Measurements from ENCODE around the gene TRIM52. TPM values are rescaled to one million over a fixed set of nuclear protein-coding genes. Genes with fewer than 3 reads are reported as not detected.

Gene TRIM52
- total RNA-seq (2016; rRNA removed; fragmentation: Illumina TruSeq; extraction: Trizol) (5.7 and 7.2 TPM in 2 replicates), polyA plus RNA-seq (2011; rRNA removed) (11.6 and 11.7 TPM in 2 replicates), polyA minus RNA-seq (2011; rRNA and poly(A)+ RNA removed; ENCODE audit: low replicate concordance) (9.3 and 15.7 TPM in 2 replicates), Bru-seq, nascent RNA (percentile 83 among the genes with signal in this experiment), BruChase-seq, experiment 1, labeled RNA remaining after a 6-hour chase (percentile 83 among the genes with signal in this experiment), BruChase-seq, experiment 2, labeled RNA remaining after a 2-hour chase (percentile 90 among the genes with signal in this experiment)
- 0.20 and 0.44 TPM in 2 replicates for total RNA-seq (2016; cell fraction: cytosol; rRNA removed; fragmentation: Illumina TruSeq; extraction: Trizol; ENCODE audit: low read depth)
- 5.4 and 6.0 TPM in 2 replicates for total RNA-seq (2016; cell fraction: insoluble cytoplasmic fraction; rRNA removed; fragmentation: Illumina TruSeq; extraction: Trizol)
- total RNA-seq (2016; cell fraction: membrane; rRNA removed; fragmentation: Illumina TruSeq; extraction: Trizol): 2.1 and 2.2 TPM in 2 replicates
- 10.3 and 12.8 TPM in 2 replicates for total RNA-seq (2016; cell fraction: nucleus; rRNA removed; fragmentation: Illumina TruSeq; extraction: Trizol)
- 4.4 and 5.3 TPM in 2 replicates for polyA plus RNA-seq (2011; cell fraction: cytosol; rRNA removed)
- polyA plus RNA-seq (2011; cell fraction: nucleus; rRNA removed): 16.4 and 22.4 TPM in 2 replicates
- 9.0 and 15.2 TPM in 2 replicates for polyA plus RNA-seq (2012)
- 0.20 and 0.26 TPM in 2 replicates for polyA plus RNA-seq (2016; cell fraction: cytosol; fragmentation: Illumina TruSeq; extraction: Trizol; ENCODE audit: low read depth)
- 5.4 and 5.6 TPM in 2 replicates for polyA plus RNA-seq (2016; cell fraction: insoluble cytoplasmic fraction; fragmentation: Illumina TruSeq; extraction: Trizol; ENCODE audit: low read depth)
- polyA plus RNA-seq (2016; cell fraction: membrane; fragmentation: Illumina TruSeq; extraction: Trizol; ENCODE audit: low read depth): 0.95 and 1.1 TPM in 2 replicates
- 27.9 and 33.0 TPM in 2 replicates for polyA plus RNA-seq (2016; cell fraction: nucleus; fragmentation: Illumina TruSeq; extraction: Trizol; ENCODE audit: insufficient read depth, low read depth)
- polyA minus RNA-seq (2011; cell fraction: cytosol; rRNA and poly(A)+ RNA removed): 2.7 and 3.2 TPM in 2 replicates
- polyA minus RNA-seq (2011; cell fraction: nucleus; rRNA and poly(A)+ RNA removed): 22.7 and 24.9 TPM in 2 replicates
- long read RNA-seq, experiment 1, partial matches to known transcripts: 0 of 3 reads
- long read RNA-seq, experiment 1, other reads (novel, unspliced or antisense): 0 of 3 reads
- long read RNA-seq, experiment 2, full-length matches to known transcripts: 2 of 8 reads
- long read RNA-seq, experiment 2, partial matches to known transcripts: 0 of 8 reads
- long read RNA-seq, experiment 2, other reads (novel, unspliced or antisense): 6 of 8 reads

DNA sequence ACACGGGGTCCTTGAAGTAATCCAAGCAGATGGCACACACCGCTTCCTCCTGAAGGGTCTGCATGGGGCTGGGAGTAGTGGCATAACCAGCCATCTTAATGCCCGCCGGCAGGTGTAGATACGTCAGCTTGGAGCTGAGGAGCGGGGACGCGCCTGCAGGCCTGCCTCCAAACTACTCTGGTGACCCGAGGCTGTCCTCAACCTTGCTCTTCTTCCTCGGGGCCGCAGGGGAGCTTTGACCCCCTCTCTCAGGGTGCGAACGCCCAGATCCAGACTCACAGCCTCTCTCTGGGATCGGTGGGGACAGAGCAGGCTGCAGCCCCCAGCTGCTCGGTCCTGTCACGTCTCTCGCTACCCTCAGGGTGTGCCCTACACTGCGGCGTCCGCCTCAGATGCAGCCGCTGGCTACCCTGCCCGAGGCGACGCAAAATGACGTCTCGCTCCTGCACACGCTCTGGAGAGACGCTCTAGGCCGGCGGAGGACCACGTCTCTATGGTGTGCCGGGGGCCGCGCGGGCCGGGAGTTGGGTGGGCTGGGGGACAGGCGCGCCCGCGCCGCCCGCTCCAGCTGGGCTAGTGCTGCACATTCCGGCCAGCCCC is at the start of gene TRIM52:
Gene TRIM52 (minus strand): TSS at position 424 of the 600 bp plus-strand sequence. CDS start 330 bp downstream, at position 94.
- ATAC-seq: peak; percentile 93
- H3K36me3 ChIP-seq (replicated peaks in 1 of 2; ENCODE audit: control insufficient read depth in 1 of 2, insufficient read depth in 2 of 2, low read length in 2 of 2): peaks cover 4 to 14% of the 10 kb centered on the region in 2 experiments; a peak in 3 of 5 replicates
- peaks cover 42% of the 10 kb centered on the region for H3K4me1 ChIP-seq (ENCODE audit: insufficient read depth, low read length)
- H2AFZ ChIP-seq (ENCODE audit: low read length): no peak within 1 kb of the TSS
- intact Hi-C loops (cut with micrococcal nuclease; ENCODE audit: unreplicated experiment): loop anchor here (2.0 kb wide), 1 partner anchor 14 kb away; no protein-coding TSS in a partner anchor
- FAIRE-seq: peak; percentile 32
- H3K27me3 ChIP-seq (ENCODE audit: control insufficient read depth in 1 of 2, insufficient read depth in 2 of 2, low read length in 2 of 2): no peaks in the 10 kb centered on the region; a peak in 1 of 5 replicates
- peak; percentile 91 for DNase-seq (ENCODE audit: low spot score)
- in situ Hi-C loops (cut with HindIII; ENCODE audit: extremely low pct_ligation_motif_present, low pct_unique_long_range_greater_than_20kb): no loop called here
- ChIA-PET CTCF (ENCODE audit: low intra/inter-chr PET ratio, low total read pairs) (no interaction called here), POLR2A (interaction anchor here (0.9 to 5.1 kb wide), 11 partner anchors 10 to 87 kb away, joined by 3 to 102 read pairs (median 6); partner anchors contain the start of genes RACK1 and TRIM41)
- WGBS (ENCODE audit: low lambda C conversion rate): 3% methylated on average over 22 of the region's 43 CpGs
- H3K9ac ChIP-seq (ENCODE audit: insufficient read depth, low read depth, low read length): peak within 1 kb of the TSS; percentile 99
- H3K79me2 ChIP-seq (ENCODE audit: insufficient read depth, low read length): peaks cover 47% of the 10 kb centered on the region
- H3K4me2 ChIP-seq (ENCODE audit: low read depth, low read length): peak within 1 kb of the TSS; percentile 99
- no peaks in the 10 kb centered on the region for H3K9me3 ChIP-seq (ENCODE audit: low read length)
- peaks cover 17% of the 10 kb centered on the region for H4K20me1 ChIP-seq (ENCODE audit: insufficient read depth, low read length)
- BruUV-seq (replicated peaks): no TSS peak
- H3K27ac ChIP-seq (ENCODE audit: extremely low read length, insufficient read depth, low read length): peak within 1 kb of the TSS; percentile 90
- peak within 1 kb of the TSS; percentile 86 to 97 (median 94) for H3K4me3 ChIP-seq (replicated peaks in 1 of 3; ENCODE audit: insufficient read depth in 1 of 3, low read depth in 2 of 3, low read length in 3 of 3)
- TF ChIP-seq ZNF7 (CRISPR knock-in tag; IDR thresholded peaks at IDR 0.05): no peak
- TF ChIP-seq TP53 (CRISPR knock-in tag; conservative IDR thresholded peaks at IDR 0.05): no peak
- TF ChIP-seq NBN (conservative IDR thresholded peaks at IDR 0.05): no peak
- TF ChIP-seq RXRB (CRISPR knock-in tag; IDR thresholded peaks at IDR 0.05; ENCODE audit: borderline replicate concordance): peak; percentile 64
- TF ChIP-seq, protein P1, sequence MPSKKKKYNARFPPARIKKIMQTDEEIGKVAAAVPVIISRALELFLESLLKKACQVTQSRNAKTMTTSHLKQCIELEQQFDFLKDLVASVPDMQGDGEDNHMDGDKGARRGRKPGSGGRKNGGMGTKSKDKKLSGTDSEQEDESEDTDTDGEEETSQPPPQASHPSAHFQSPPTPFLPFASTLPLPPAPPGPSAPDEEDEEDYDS (CRISPR knock-in tag; IDR thresholded peaks at IDR 0.05): peak; percentile 90
- no peak for TF ChIP-seq NKX3-1 (CRISPR knock-in tag; IDR thresholded peaks at IDR 0.05)
- TF ChIP-seq, protein P2, sequence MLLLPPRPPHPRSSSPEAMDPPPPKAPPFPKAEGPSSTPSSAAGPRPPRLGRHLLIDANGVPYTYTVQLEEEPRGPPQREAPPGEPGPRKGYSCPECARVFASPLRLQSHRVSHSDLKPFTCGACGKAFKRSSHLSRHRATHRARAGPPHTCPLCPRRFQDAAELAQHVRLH (CRISPR knock-in tag; IDR thresholded peaks at IDR 0.05; ENCODE audit: borderline replicate concordance, low read depth): peak; percentile 46; the same call in 1 of the 2 replicates
- TF ChIP-seq, protein P3, sequence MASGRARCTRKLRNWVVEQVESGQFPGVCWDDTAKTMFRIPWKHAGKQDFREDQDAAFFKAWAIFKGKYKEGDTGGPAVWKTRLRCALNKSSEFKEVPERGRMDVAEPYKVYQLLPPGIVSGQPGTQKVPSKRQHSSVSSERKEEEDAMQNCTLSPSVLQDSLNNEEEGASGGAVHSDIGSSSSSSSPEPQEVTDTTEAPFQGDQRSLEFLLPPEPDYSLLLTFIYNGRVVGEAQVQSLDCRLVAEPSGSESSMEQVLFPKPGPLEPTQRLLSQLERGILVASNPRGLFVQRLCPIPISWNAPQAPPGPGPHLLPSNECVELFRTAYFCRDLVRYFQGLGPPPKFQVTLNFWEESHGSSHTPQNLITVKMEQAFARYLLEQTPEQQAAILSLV (CRISPR knock-in tag; IDR thresholded peaks at IDR 0.05; ENCODE audit: borderline replicate concordance): peak; percentile 95
- TF ChIP-seq ZNF225 (CRISPR knock-in tag; IDR thresholded peaks at IDR 0.05): peak; percentile 20; the same call in 1 of the 2 replicates
- TF ChIP-seq STAG1 (CRISPR knock-in tag; IDR thresholded peaks at IDR 0.05): peak; percentile 35
- peak; percentile 58; the same call in 1 of the 2 replicates for TF ChIP-seq FOXO1 (CRISPR knock-in tag; IDR thresholded peaks at IDR 0.05)
- no peak; the same call in 1 of the 2 replicates for TF ChIP-seq ZNF720 (CRISPR knock-in tag; IDR thresholded peaks at IDR 0.05)
- TF ChIP-seq TRIM24 (CRISPR knock-in tag; IDR thresholded peaks at IDR 0.05): no peak
- no peak for TF ChIP-seq NPAS2 (CRISPR knock-in tag; IDR thresholded peaks at IDR 0.05; ENCODE audit: borderline replicate concordance)
- TF ChIP-seq, protein P4, sequence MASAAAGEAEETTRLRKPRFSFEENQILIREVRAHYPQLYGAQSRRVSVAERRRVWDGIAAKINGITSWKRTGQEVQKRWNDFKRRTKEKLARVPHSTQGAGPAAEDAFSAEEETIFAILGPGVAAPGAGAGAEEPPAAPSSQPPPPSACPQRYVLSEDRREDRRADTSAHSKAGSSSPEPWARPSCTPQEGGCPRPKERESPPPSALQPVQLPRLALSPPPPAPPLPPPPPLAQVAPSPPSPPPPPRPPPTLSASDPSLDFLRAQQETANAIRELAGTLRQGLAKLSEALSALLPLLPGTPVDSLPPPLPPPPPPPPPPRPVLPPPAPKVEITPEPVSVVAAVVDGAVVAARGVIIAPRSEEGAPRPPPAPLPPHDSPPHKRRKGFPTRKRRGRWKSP (CRISPR knock-in tag; IDR thresholded peaks at IDR 0.05): no peak; the same call in 1 of the 2 replicates
- TF ChIP-seq NFIC (IDR thresholded peaks at IDR 0.05; ENCODE audit: low read length): no peak
- TF ChIP-seq TSC22D2 (CRISPR knock-in tag; IDR thresholded peaks at IDR 0.05; ENCODE audit: borderline replicate concordance): no peak

Measured in HepG2 (cell line).